ENCODE measurements around the gene JAGN1.
"Not testable (repeated sequence)": the region's sequence is repeated elsewhere in the genome, so short reads cannot be mapped to it uniquely, and the experiment has no call there.

The JAGN1 gene

GRCh38 chr3:9891072-9891622 lies 737 bp downstream of the JAGN1 start:
- intact Hi-C loops (cut with DNase I; ENCODE audit: low total_unique reads), result loop anchor here (2.0 kb wide), 1 partner anchor 24 kb away; no protein-coding TSS in a partner anchor
- H3K27ac ChIP-seq, result peak overlapping the region; percentile 92 to 98
- H3K27me3 ChIP-seq, result no peaks in the 10 kb centered on the region
- DNase-seq, result no peak
- peaks cover 12 to 19% (median 14%) of the 10 kb centered on the region in 3 donors for H3K36me3 ChIP-seq
- H3K9me3 ChIP-seq, result no peaks in the 10 kb centered on the region
- no peak for TF ChIP-seq CTCF (IDR thresholded peaks at IDR 0.05)
- peak overlapping the region; percentile 84 to 95 for H3K4me3 ChIP-seq
- peaks cover 0 to 28% (median 21%) of the 10 kb centered on the region in 4 donors for H3K4me1 ChIP-seq

DNA sequence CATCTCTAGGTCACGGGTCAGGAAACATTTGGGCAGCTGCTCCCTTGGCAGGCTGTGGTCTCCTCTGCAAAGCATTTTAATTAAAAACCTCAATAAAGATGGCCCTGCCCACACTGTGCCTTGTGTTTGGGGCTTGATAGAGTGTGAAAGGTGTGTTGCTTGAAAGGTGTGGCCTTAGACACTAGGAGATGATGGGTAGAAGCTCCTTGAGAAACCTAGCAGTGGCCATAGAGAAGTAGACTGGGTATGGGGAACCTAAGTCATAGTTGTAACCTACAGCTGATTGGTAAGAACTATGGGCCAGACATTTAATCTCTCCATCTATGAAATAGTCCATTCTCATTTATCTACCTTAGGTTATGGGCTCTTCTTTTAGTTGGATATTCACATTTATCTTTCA lies 3.3 kb downstream of the JAGN1 start:
- peaks cover 12 to 19% (median 14%) of the 10 kb centered on the region in 3 donors for H3K36me3 ChIP-seq
- no peak for TF ChIP-seq CTCF (IDR thresholded peaks at IDR 0.05)
- H3K4me3 ChIP-seq, result no peak overlapping the region
- H3K4me1 ChIP-seq, result peaks cover 0 to 28% (median 26%) of the 10 kb centered on the region in 4 donors
- H3K9me3 ChIP-seq, result no peaks in the 10 kb centered on the region
- peak overlapping the region; percentile 33 for H3K27ac ChIP-seq
- no peaks in the 10 kb centered on the region for H3K27me3 ChIP-seq
- intact Hi-C loops (cut with DNase I; ENCODE audit: low total_unique reads), result no loop called here
- no peak for DNase-seq

GRCh38 chr3:9895715-9896114 lies 5.3 kb downstream of the JAGN1 start:
- DNase-seq; H3K27me3 ChIP-seq; H3K4me3 ChIP-seq; H3K27ac ChIP-seq; H3K9me3 ChIP-seq; intact Hi-C loops (cut with DNase I; ENCODE audit: low total_unique reads): not testable (repeated sequence)
- Histone ChIP-seq H3K36me3 (peaks cover 12 to 19% (median 14%) of the 10 kb centered on the region in 3 donors), H3K4me1 (peaks cover 0 to 27% (median 23%) of the 10 kb centered on the region in 4 donors)

DNA sequence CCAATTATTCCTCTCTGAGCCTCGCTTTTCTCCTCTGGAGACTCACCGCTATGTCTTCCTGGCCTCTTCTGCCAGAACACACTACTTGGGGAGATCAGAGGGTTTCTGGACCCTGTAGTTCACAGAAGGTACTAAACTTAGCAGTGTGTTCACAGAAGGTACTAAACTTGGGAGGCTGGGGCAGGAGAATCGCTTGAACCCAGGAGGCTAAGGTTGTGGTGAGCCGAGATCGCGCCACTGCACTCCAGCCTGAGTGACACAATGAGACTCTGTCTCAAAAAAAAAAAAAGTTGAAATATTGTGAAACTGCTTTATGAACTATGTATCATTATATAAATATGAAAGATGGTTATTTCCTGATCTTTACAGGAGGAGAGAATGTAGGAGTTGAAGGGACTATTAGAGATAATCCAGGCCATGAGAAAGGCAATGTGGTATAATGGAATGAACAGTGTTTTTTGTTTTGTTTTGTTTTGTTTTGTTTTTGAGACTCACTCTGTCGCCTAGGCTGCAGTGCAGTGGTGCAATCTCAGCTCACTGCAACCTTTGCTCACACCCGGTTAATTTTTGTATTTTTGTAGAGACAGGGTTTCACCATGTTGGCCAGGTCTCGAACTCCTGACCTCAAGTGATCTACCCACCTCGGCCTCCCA lies 6.5 kb downstream of the JAGN1 start:
- intact Hi-C loops (cut with DNase I; ENCODE audit: low total_unique reads); H3K27ac ChIP-seq: not testable (repeated sequence)

GRCh38 chr3:9897408-9898372 lies 7.3 kb downstream of the JAGN1 start:
- Histone ChIP-seq H3K27me3 (no peaks in the 10 kb centered on the region), H3K27ac (no peak overlapping the region), H3K4me3 (no peak overlapping the region), H3K9me3 (no peaks in the 10 kb centered on the region), H3K36me3 (peaks cover 11 to 16% (median 12%) of the 10 kb centered on the region in 3 donors), H3K4me1 (peaks cover 0 to 24% (median 19%) of the 10 kb centered on the region in 4 donors)
- no peak for DNase-seq
- no peak for TF ChIP-seq CTCF (IDR thresholded peaks at IDR 0.05)
- intact Hi-C loops (cut with DNase I; ENCODE audit: low total_unique reads), result no loop called here

More for the DNA sequence above, 6.5 kb downstream of the JAGN1 start:
- Histone ChIP-seq H3K4me1 (peaks cover 0 to 19% (median 16%) of the 10 kb centered on the region in 4 donors), H3K36me3 (peaks cover 12 to 19% (median 14%) of the 10 kb centered on the region in 3 donors)
- not testable (repeated sequence) for H3K27me3 ChIP-seq, DNase-seq, H3K4me3 ChIP-seq, H3K9me3 ChIP-seq

DNA sequence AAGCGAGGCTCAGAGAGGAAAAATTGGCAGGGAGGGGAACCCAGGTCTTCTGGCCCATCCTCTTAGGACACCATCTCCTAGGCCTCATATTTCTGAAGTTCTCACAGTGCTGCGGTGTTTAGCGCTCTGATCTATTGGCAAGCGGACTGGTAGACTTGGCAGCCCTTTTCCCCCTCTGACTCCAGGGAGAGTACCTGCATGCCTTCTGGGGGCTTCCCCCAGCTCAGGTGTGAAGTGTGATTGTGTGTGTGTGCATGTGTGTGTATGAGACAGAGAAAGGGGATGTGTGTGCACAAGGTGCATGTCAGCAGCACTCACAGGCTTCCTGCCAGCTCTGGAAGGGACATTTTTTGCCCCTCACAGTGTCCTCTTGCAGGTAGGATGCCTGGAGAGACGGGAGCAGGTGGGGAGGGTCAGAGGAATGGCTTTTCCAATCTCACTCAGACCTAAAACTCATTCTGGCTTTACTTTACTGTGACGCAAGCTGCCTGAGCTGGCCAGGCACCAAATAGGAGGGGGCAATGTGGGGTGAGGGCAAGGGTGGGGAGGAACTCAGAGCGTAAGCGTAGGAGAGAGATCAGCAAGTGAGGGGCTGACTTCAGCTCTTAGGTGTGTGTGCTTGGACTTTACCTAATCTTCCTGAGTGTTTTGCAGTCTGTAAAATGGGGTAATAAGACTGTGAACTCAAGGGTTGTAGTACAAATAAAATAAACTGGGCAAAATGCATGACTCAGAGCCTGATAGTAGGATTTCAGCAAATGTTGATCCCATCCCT lies 8.2 kb downstream of the JAGN1 start:
- no peak for TF ChIP-seq CTCF (IDR thresholded peaks at IDR 0.05)
- H3K27me3 ChIP-seq, result no peaks in the 10 kb centered on the region
- intact Hi-C loops (cut with DNase I; ENCODE audit: low total_unique reads), result no loop called here
- no peak overlapping the region for H3K4me3 ChIP-seq
- H3K4me1 ChIP-seq, result peaks cover 0 to 32% (median 18%) of the 10 kb centered on the region in 4 donors
- peaks cover 1 to 7% (median 2%) of the 10 kb centered on the region in 3 donors for H3K36me3 ChIP-seq
- no peak overlapping the region for H3K27ac ChIP-seq
- no peaks in the 10 kb centered on the region for H3K9me3 ChIP-seq
- no peak for DNase-seq
